ENCODE results near the gene WNT9B.
A peak's percentile ranks its signal among the peaks of the same experiment; 100 is the strongest.
"Not testable (repeated sequence)": the region's sequence is repeated elsewhere in the genome, so short reads cannot be mapped to it uniquely, and the experiment has no call there.

Gene WNT9B

DNA sequence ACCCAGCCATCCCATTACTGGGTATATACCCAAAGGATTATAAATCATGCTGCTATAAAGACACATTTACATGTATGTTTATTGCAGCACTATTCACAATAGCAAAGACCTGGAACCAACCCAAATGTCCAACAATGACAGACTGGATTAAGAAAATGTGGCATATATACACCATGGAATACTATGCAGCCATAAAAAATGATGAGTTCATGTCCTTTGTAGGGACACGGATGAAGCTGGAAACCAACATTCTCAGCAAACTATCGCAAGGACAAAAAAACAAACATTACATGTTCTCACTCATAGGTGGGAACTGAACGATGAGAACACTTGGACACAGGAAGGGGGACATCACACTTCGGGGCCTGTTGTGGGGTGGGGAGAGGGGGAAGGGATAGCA, 70.6 kb downstream of the WNT9B start:
- H3K9ac ChIP-seq (ENCODE audit: low read length); H3K4me3 ChIP-seq (ENCODE audit: low read length); H3K4me1 ChIP-seq (ENCODE audit: control insufficient read depth, low read depth, low read length); H3K27me3 ChIP-seq (ENCODE audit: control insufficient read depth, insufficient read depth, low read length); H3K36me3 ChIP-seq (ENCODE audit: control insufficient read depth, low read depth, low read length); H3K9me3 ChIP-seq (ENCODE audit: control insufficient read depth, low read depth, low read length); H3K27ac ChIP-seq (ENCODE audit: low read length): not testable (repeated sequence)

DNA sequence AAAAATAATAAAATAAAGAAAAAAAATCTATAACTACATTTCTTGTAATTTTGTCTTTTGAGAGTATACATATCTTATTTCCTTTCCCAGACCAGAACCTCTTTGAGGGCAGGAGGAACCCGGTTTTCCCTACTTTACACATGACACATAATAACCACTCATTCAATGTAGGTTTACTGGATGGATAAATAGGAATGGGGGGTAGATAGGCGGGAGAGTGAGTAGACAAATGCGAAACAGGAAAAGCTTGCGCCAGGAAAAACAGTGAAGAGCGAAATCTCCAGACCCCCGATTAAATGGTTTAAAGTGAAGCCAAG, 71.1 kb downstream of the WNT9B start:
- H3K4me1 ChIP-seq (ENCODE audit: control insufficient read depth, low read depth, low read length) = peaks cover 5% of the 10 kb centered on the region
- H3K27me3 ChIP-seq (ENCODE audit: control insufficient read depth, insufficient read depth, low read length) = no peaks in the 10 kb centered on the region
- peak overlapping the region; percentile 99 for H3K4me3 ChIP-seq (ENCODE audit: low read length)
- H3K9me3 ChIP-seq (ENCODE audit: control insufficient read depth, low read depth, low read length) = no peaks in the 10 kb centered on the region
- peak overlapping the region; percentile 87 for H3K27ac ChIP-seq (ENCODE audit: low read length)
- H3K9ac ChIP-seq (ENCODE audit: low read length) = peak overlapping the region; percentile 95
- no peaks in the 10 kb centered on the region for H3K36me3 ChIP-seq (ENCODE audit: control insufficient read depth, low read depth, low read length)

DNA sequence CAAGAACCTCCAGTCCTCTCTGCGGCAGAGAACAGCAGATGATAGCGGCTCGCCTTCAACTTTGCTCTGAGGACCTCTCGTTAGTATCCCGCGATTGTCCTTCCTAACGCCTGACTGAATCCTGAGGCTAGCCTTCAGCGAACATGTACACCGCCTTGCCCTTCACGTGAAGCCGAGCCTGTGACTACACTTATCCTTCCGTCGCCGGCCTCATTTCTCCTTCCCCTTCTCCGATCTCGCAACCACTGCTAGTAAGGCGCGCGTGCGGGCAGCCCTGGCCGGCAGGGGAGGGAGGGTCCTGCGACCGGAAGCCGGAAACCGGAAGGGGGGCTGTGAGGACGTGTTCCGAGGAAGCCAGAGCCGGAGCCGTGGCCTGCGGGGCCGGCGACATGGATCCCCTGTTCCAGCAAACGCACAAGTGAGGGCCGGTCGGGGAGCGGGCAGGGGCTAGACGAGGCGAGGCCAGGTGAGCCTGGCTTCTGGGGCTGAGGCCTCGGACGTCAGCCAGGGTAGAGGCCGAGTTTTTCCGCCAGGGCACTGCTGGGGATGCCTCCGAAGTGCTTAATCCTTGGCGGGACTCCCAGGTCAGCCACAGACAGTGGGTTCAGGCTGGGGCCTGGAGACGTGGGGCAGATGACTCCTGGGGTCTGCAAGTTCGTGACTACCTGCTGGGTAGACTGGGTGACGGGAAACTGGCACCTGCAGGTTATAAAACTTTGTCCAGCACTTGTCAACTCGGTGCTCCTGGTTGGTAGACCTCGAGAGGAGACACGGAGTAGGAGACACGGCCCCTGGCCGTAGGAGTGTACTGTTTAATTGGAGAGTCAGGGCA, 71.6 kb downstream of the WNT9B start, which contains the start of gene GOSR2:
TSS of gene GOSR2 (plus strand) at position 357 of the 832 bp plus-strand sequence. CDS start at position 390, 33 bp downstream.
- Histone ChIP-seq H3K27me3 (ENCODE audit: control insufficient read depth, insufficient read depth, low read length) (no peaks in the 10 kb centered on the region), H3K4me1 (ENCODE audit: control insufficient read depth, low read depth, low read length) (peaks cover 5% of the 10 kb centered on the region), H3K27ac (ENCODE audit: low read length) (peak within 1 kb of the TSS; percentile 87), H3K9ac (ENCODE audit: low read length) (peak within 1 kb of the TSS; percentile 95), H3K9me3 (ENCODE audit: control insufficient read depth, low read depth, low read length) (no peaks in the 10 kb centered on the region), H3K36me3 (ENCODE audit: control insufficient read depth, low read depth, low read length) (no peaks in the 10 kb centered on the region), H3K4me3 (ENCODE audit: low read length) (peak within 1 kb of the TSS; percentile 99)

DNA sequence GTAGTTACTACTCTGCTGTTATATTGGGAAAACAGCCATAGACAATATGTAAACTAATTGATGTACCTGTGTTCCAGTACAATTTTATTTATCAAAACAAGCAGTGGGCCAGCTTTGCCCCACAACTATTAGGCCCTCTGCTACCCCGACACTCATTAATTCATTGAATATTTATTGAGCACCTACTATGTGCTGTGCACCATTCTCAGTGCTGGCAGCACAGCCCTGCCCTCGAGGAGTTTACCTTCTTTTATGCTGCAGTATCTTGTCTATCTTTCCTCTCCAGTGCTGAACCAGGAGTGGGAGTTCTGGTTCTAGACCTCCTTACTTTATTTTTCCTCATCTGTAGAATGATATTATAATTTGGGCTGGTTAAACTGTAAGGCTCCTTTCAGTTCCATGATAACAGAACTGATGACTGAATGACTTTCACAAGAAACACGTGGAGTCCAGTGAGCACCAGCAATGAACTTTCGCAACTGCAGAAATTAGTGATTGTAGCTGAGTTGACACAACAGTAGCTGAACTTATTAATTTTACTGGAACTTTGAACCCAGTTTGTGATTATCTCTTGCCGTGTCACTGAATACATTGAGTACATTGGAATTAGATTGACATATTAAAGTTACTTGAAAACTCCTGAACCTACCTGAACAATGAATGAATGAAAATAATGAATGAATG, 73.9 kb downstream of the WNT9B start:
- no peaks in the 10 kb centered on the region for H3K27me3 ChIP-seq (ENCODE audit: control insufficient read depth, insufficient read depth, low read length)
- H3K27ac ChIP-seq (ENCODE audit: low read length) = no peak overlapping the region
- H3K36me3 ChIP-seq (ENCODE audit: control insufficient read depth, low read depth, low read length) = peaks cover 6% of the 10 kb centered on the region
- no peaks in the 10 kb centered on the region for H3K9me3 ChIP-seq (ENCODE audit: control insufficient read depth, low read depth, low read length)
- no peak overlapping the region for H3K9ac ChIP-seq (ENCODE audit: low read length)
- H3K4me3 ChIP-seq (ENCODE audit: low read length) = no peak overlapping the region
- H3K4me1 ChIP-seq (ENCODE audit: control insufficient read depth, low read depth, low read length) = peaks cover 5% of the 10 kb centered on the region

DNA sequence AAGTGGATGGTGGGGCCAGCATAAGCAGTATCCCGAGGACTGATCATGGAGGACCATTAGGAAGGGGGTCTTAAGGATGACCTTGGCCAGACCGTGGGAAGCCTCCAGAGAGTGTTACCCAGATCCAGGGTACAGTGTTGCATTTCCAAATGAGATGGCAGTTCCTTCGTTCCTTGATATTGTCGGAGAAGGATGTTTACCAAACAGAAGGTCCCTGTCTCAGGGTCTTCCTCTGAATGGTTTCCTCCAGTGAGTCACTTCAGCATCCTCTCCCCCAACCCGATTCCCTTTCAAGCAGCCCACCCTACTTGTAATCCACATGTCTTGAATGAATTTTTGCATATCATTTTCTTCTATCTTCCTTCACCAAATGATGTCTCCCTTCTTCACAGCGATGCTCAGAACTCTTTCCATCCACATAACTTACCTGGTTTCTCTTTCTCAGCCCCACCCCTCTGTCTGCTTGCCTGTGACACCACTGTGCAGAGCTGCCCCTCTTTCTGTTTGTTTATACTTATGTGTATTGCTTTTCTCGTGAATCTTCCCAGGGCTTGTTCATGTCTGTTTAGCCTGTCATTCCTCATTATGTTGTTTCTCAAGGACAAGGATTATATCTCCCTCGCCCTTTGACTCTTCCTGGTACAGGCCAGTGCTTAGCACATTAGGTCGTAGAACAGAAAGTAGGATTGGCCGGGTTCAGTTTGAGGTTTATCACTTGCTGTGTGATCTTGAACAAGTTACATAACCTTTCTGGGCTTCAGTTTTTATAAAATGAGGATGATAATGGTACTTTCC, 77.3 kb downstream of the WNT9B start:
- Histone ChIP-seq H3K4me1 (ENCODE audit: control insufficient read depth, low read depth, low read length) (peaks cover 5% of the 10 kb centered on the region), H3K9ac (ENCODE audit: low read length) (no peak overlapping the region), H3K36me3 (ENCODE audit: control insufficient read depth, low read depth, low read length) (peaks cover 37% of the 10 kb centered on the region), H3K4me3 (ENCODE audit: low read length) (no peak overlapping the region), H3K27me3 (ENCODE audit: control insufficient read depth, insufficient read depth, low read length) (no peaks in the 10 kb centered on the region), H3K27ac (ENCODE audit: low read length) (no peak overlapping the region), H3K9me3 (ENCODE audit: control insufficient read depth, low read depth, low read length) (no peaks in the 10 kb centered on the region)

DNA sequence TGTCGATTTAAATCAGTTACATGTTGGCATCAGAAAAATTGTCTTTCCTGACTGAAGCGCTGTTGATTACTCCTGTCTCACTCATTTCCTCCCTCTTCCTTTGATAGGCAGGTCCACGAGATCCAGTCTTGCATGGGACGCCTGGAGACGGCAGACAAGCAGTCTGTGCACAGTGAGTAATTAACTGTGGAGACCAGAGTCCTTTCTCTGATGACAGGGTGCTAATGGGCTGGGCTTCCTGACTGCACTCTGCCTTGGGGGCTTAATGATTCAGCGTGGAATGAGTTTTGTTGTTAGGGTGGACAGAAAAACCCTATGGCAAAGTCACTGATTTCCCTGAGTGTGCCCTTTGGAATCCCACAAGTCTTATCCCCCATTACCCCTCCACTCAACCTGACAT, 78.0 kb downstream of the WNT9B start:
- H3K27ac ChIP-seq (ENCODE audit: low read length) = no peak overlapping the region
- H3K4me3 ChIP-seq (ENCODE audit: low read length) = no peak overlapping the region
- H3K4me1 ChIP-seq (ENCODE audit: control insufficient read depth, low read depth, low read length) = no peaks in the 10 kb centered on the region
- H3K9me3 ChIP-seq (ENCODE audit: control insufficient read depth, low read depth, low read length) = no peaks in the 10 kb centered on the region
- H3K27me3 ChIP-seq (ENCODE audit: control insufficient read depth, insufficient read depth, low read length) = no peaks in the 10 kb centered on the region
- H3K36me3 ChIP-seq (ENCODE audit: control insufficient read depth, low read depth, low read length) = peaks cover 43% of the 10 kb centered on the region
- H3K9ac ChIP-seq (ENCODE audit: low read length) = no peak overlapping the region

DNA sequence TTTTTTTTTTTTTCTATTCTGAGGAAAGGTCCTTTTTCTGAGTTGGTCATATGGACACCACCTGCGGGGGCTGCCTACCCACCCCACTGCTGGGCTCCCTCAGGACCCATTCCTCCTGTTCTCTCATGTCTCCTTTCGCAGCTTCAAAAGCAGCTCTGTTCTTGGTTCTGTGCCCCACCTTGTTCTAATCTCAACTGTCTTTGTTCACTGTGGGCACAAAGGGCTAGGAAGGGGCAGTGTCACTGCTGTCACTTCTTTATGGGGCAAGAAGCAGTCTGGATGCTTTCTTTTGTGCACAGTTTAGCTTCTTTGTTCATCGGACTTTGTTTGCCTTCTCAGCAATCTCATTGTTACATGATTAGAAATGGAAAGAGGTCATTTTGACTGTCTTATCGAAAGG, 78.7 kb downstream of the WNT9B start:
- no peaks in the 10 kb centered on the region for H3K9me3 ChIP-seq (ENCODE audit: control insufficient read depth, low read depth, low read length)
- no peak overlapping the region for H3K9ac ChIP-seq (ENCODE audit: low read length)
- H3K27ac ChIP-seq (ENCODE audit: low read length) = no peak overlapping the region
- no peaks in the 10 kb centered on the region for H3K27me3 ChIP-seq (ENCODE audit: control insufficient read depth, insufficient read depth, low read length)
- peaks cover 49% of the 10 kb centered on the region for H3K36me3 ChIP-seq (ENCODE audit: control insufficient read depth, low read depth, low read length)
- no peaks in the 10 kb centered on the region for H3K4me1 ChIP-seq (ENCODE audit: control insufficient read depth, low read depth, low read length)
- H3K4me3 ChIP-seq (ENCODE audit: low read length) = no peak overlapping the region

DNA sequence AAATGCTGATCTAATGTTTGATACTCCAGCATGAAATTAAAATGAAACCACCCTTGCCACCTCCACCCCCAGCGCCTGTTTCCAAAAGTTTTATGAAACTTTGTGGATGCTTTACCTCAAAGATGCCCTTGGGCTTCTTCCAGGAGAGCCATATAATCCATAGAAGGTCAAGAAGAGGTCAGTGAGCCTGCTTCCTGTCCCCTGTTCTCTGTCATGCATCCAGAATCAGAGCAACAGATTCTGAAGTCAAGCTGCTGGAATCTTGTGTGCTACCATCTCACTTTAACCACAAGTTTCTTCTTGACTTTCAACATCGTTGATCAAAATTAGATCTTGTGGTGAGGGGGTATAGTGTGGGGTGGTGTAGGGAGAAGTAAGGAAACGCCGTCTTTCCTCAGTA, 80.2 kb downstream of the WNT9B start:
- Histone ChIP-seq H3K36me3 (ENCODE audit: control insufficient read depth, low read depth, low read length) (peaks cover 63% of the 10 kb centered on the region), H3K27me3 (ENCODE audit: control insufficient read depth, insufficient read depth, low read length) (no peaks in the 10 kb centered on the region), H3K4me3 (ENCODE audit: low read length) (no peak overlapping the region), H3K9me3 (ENCODE audit: control insufficient read depth, low read depth, low read length) (no peaks in the 10 kb centered on the region), H3K27ac (ENCODE audit: low read length) (no peak overlapping the region), H3K9ac (ENCODE audit: low read length) (no peak overlapping the region), H3K4me1 (ENCODE audit: control insufficient read depth, low read depth, low read length) (no peaks in the 10 kb centered on the region)

DNA sequence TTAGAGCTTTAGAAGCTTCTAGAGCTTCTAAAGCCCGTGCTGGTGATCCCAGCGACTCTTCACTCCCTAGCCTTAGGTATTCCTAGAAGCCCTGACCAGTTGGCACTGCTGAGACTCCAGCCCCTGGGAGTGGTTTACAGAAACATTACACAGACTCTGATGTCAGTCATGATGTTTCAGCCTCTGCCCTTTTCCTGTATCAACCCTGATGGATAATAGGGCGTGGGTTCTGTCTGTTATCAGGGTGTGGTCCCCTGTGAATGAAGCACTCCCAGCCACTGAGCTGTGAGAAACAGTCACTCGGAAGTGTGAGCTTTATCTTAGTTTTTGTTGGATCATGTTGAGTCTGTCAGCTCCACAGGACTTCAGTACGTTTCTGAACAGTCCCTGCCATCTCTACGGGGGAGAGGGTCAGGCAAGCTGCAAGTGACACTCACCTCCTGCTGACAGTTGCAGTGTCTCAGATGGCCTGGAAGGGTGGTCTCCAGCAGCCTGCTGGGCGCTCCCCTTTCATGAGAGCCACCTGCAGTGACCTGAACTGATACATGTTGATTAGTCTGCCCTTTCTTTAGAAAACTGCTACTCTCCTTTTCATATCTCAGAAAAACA, 84.4 kb downstream of the WNT9B start:
- no peak overlapping the region for H3K4me3 ChIP-seq (ENCODE audit: low read length)
- no peak overlapping the region for H3K27ac ChIP-seq (ENCODE audit: low read length)
- no peaks in the 10 kb centered on the region for H3K4me1 ChIP-seq (ENCODE audit: control insufficient read depth, low read depth, low read length)
- no peak overlapping the region for H3K9ac ChIP-seq (ENCODE audit: low read length)
- H3K9me3 ChIP-seq (ENCODE audit: control insufficient read depth, low read depth, low read length) = no peaks in the 10 kb centered on the region
- peaks cover 94% of the 10 kb centered on the region for H3K36me3 ChIP-seq (ENCODE audit: control insufficient read depth, low read depth, low read length)
- no peaks in the 10 kb centered on the region for H3K27me3 ChIP-seq (ENCODE audit: control insufficient read depth, insufficient read depth, low read length)
